ENCODE measurements around the gene NEGR1. TPM values are rescaled to one million over a fixed set of nuclear protein-coding genes. Genes with fewer than 3 reads are reported as not detected.

Gene NEGR1
- total and polyA plus RNA-seq, 4 donors, result 0.08 to 0.14 (median 0.12) TPM; not detected in 1

- Histone ChIP-seq H3K9ac (ENCODE audit: low read depth in 1 of 2, low read length in 2 of 2) (no peak overlapping the region), H3K27me3 (ENCODE audit: control insufficient read depth in 4 of 4, insufficient read depth in 4 of 4, low read length in 3 of 4) (no peaks in the 10 kb centered on the region), H3K4me3 (ENCODE audit: low read depth in 1 of 3, low read length in 3 of 3) (no peak overlapping the region), H3K4me1 (ENCODE audit: control insufficient read depth in 4 of 4, insufficient read depth in 4 of 4, low read length in 3 of 4) (no peaks in the 10 kb centered on the region), H3K36me3 (ENCODE audit: control insufficient read depth in 4 of 4, insufficient read depth in 3 of 4, low read depth in 1 of 4, low read length in 3 of 4) (no peaks in the 10 kb centered on the region), H3K27ac (ENCODE audit: low read depth in 1 of 2, low read length in 2 of 2) (no peak overlapping the region), H3K9me3 (ENCODE audit: control insufficient read depth in 4 of 4, low read length in 3 of 4) (no peaks in the 10 kb centered on the region)
- WGBS, result 60% methylated on average over 5 of the region's 5 CpGs
- DNase-seq (ENCODE audit: low spot score), result no peak
- TF ChIP-seq HNF4G (IDR thresholded peaks at IDR 0.05), result no peak
Observed at GRCh38 chr1:71463144-71463543, 819.2 kb downstream of the NEGR1 start.

- no peak for TF ChIP-seq GABPA (IDR thresholded peaks at IDR 0.05 in 1 of 2, conservative IDR thresholded peaks at IDR 0.05 in 1 of 2)
- TF ChIP-seq CTCF (IDR thresholded peaks at IDR 0.05; ENCODE audit: low read depth, low read length, missing input control), result no peak
- TF ChIP-seq MAX (IDR thresholded peaks at IDR 0.05), result no peak
- no peak for TF ChIP-seq HNF4G (IDR thresholded peaks at IDR 0.05)
- no peak for TF ChIP-seq SP1 (IDR thresholded peaks at IDR 0.05)
- TF ChIP-seq ZBTB33 (IDR thresholded peaks at IDR 0.05), result no peak
- TF ChIP-seq JUND (IDR thresholded peaks at IDR 0.05), result no peak
- no peak for TF ChIP-seq EGR1 (IDR thresholded peaks at IDR 0.05; ENCODE audit: low read depth in 2 of 2)
- Histone ChIP-seq H3K4me3 (ENCODE audit: low read depth in 1 of 3, low read length in 3 of 3) (no peak overlapping the region), H3K36me3 (ENCODE audit: control insufficient read depth in 4 of 4, insufficient read depth in 3 of 4, low read depth in 1 of 4, low read length in 3 of 4) (no peaks in the 10 kb centered on the region), H3K27me3 (ENCODE audit: control insufficient read depth in 4 of 4, insufficient read depth in 4 of 4, low read length in 3 of 4) (no peaks in the 10 kb centered on the region), H3K4me1 (ENCODE audit: control insufficient read depth in 4 of 4, insufficient read depth in 4 of 4, low read length in 3 of 4) (no peaks in the 10 kb centered on the region), H3K9ac (ENCODE audit: low read depth in 1 of 2, low read length in 2 of 2) (no peak overlapping the region), H3K9me3 (ENCODE audit: control insufficient read depth in 4 of 4, low read length in 3 of 4) (no peaks in the 10 kb centered on the region), H3K27ac (ENCODE audit: low read depth in 1 of 2, low read length in 2 of 2) (no peak overlapping the region)
- no peak for DNase-seq (ENCODE audit: low spot score)
Observed at GRCh38 chr1:71462247-71462646, 820.1 kb downstream of the NEGR1 start.

GRCh38 chr1:71461416-71461815 lies 820.9 kb downstream of the NEGR1 start:
- no peak for TF ChIP-seq JUND (IDR thresholded peaks at IDR 0.05)
- TF ChIP-seq RAD21 (IDR thresholded peaks at IDR 0.05), result no peak
- TF ChIP-seq FOXA1 (IDR thresholded peaks at IDR 0.05), result no peak
- TF ChIP-seq YY1 (IDR thresholded peaks at IDR 0.05), result no peak
- no peak for TF ChIP-seq RXRA (IDR thresholded peaks at IDR 0.05)
- TF ChIP-seq FOXA2 (IDR thresholded peaks at IDR 0.05), result no peak
- no peak for TF ChIP-seq REST (IDR thresholded peaks at IDR 0.05)
- TF ChIP-seq GABPA (IDR thresholded peaks at IDR 0.05 in 1 of 2, conservative IDR thresholded peaks at IDR 0.05 in 1 of 2), result no peak
- no peak for TF ChIP-seq HNF4A (conservative IDR thresholded peaks at IDR 0.05)
- TF ChIP-seq CTCF (IDR thresholded peaks at IDR 0.05; ENCODE audit: low read depth, low read length, missing input control), result no peak
- 52% methylated on average over 2 of the region's 2 CpGs for WGBS

More at GRCh38 chr1:71461416-71461815, 820.9 kb downstream of the NEGR1 start:
- Histone ChIP-seq H3K27me3 (ENCODE audit: control insufficient read depth in 4 of 4, insufficient read depth in 4 of 4, low read length in 3 of 4) (no peaks in the 10 kb centered on the region), H3K36me3 (ENCODE audit: control insufficient read depth in 4 of 4, insufficient read depth in 3 of 4, low read depth in 1 of 4, low read length in 3 of 4) (no peaks in the 10 kb centered on the region), H3K9me3 (ENCODE audit: control insufficient read depth in 4 of 4, low read length in 3 of 4) (no peaks in the 10 kb centered on the region), H3K4me3 (ENCODE audit: low read depth in 1 of 3, low read length in 3 of 3) (no peak overlapping the region), H3K4me1 (ENCODE audit: control insufficient read depth in 4 of 4, insufficient read depth in 4 of 4, low read length in 3 of 4) (no peaks in the 10 kb centered on the region), H3K27ac (ENCODE audit: low read depth in 1 of 2, low read length in 2 of 2) (no peak overlapping the region), H3K9ac (ENCODE audit: low read depth in 1 of 2, low read length in 2 of 2) (no peak overlapping the region)
- DNase-seq (ENCODE audit: low spot score), result no peak
